GDM1 (cell line): ENCODE results near the gene CDH4.

ENCODE experiments used
- DNase-seq: peaks from one replicate; lab custom pipeline; 2025; lab: John Stamatoyannopoulos, UW

Gene CDH4

DNA sequence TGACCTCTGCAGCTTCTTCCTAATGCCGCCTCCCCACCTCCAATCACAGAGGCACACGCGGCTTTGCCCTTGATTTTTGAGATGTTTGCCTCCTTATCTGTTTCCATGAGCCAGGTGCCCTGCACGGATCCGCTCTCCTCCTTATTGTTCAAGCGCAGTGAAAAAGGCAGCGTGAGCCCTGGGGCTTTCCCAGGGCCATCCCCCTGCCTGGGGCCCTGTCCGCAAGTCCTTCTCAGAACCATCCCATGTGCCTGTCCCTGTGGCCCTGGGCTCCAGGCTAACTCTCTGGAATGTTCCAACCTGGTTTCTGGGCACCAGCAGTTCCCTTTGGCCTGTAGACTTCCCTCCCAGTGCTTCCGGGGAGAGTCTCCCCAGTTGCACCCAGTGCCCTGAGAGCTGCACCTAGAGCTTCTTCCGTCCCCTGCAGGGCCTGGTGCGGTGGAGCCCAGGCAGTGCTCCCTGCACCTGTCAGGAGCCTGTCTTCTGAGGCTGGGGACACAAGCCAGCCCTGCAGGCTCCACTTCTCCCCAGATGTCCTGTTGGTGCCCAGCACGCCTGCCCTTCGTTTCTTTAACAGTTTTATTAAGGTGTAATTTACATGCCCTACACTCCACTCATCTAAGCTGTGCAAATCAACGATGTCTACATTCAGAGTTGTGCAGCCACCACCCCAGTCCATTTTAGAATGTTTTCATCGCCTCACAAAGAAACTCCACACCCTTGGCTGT, 330.3 kb downstream of the CDH4 start:
- DNase-seq, result no peak

DNA sequence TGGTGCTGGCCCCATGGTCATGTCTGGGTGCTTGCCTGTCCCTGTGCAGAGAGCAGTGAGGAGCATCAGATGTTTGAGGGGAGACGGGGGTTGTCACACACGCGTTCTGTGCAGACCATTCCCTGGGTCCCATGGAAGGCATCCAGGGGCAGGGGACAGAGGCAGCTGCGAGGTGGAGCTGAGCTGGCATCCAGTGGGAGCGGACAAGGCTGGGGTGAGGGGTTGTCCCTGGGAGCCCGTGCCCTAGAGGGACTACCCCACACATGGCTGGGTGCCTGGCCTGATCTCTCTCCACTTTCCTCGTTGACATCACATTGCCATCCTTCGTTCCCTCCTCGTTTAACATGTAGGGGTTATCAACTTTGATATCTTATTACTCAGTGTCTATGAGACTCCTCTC, 331.3 kb downstream of the CDH4 start:
- no peak for DNase-seq

DNA sequence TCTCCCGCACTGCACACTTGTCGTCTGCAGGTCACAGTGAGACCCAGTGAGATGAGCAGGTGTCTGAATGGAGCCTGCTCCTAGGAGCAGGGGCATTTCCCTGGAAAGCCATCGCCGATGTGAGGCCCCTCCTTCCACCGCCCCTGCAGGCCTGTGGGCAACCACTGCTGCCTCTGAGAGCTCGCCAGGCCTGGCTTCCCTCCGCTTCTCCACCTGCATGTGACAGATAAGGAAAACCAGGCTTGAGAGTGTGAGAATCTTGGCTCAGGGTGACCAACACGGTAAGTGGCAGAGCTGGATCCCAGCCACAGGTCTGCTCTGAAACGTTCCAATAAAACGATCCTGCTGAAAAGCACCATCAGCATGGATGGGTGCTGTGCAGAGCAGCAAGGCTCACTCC, 332.8 kb downstream of the CDH4 start:
- DNase-seq, result no peak

DNA sequence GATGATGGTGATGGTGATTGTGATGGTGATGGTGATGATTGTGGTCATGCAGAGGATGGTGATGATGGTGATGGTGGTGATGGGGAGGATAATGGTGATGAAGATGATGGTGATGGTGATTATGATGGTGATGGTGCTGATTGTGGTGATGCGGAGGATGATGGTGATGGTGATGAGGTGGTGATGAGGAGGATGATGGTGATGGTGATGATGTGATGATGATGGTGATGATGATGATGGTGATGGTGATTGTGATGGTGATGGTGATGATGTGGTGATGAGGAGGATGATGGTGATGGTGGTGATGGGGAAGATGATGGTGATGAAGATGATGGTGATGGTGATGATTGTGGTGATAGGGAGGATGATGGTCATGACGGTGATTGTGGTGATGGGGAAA, 333.7 kb downstream of the CDH4 start:
- no peak for DNase-seq

DNA sequence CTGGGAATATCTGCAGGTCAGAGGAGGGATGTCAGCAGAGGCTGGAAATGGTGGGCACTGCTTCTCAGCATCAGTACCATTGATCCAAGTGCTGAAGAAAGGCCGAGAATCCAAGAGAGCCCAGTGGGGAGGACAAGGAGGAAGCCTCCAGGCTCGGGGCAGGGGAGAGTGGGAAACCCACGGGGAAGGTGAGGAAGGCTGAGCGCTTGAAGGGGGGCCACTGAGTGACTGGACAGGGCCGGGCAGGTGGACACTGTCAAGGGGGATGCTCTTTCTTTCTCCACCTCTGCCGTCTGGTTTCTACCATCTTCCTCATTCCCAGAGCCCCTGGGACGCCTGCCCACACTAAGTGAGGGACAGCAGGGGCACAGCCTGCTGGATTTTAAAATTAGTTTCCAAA, 335.0 kb downstream of the CDH4 start:
- DNase-seq, result no peak

DNA sequence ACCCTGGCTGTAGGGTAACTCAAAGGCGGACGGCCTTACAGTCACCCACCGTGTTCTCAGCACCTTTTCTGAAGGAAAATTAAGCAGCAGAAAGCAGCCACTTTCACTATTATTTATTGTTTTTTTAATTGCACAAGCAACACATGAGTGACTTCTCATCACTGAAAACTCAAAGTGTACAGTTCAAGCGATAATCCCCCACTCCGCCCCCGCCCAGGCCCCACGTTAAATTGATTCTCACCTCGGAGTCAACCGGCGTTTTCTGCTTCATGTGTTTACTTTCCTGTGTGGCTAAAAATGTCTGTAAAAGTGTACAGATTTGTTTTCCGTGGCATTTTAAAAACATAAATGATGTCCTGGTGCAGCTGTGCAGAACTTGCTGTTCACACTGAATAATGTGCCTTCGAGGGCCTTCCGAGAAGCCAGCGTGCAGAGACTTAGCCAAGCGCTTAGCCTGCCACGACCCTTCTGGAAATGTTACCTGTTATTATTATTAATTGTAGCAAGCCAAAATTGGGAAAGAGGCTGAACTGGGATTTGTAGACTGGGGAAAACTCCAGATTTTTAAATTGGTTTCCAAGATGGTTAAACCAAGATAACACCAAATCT, 335.7 kb downstream of the CDH4 start:
- no peak for DNase-seq

DNA sequence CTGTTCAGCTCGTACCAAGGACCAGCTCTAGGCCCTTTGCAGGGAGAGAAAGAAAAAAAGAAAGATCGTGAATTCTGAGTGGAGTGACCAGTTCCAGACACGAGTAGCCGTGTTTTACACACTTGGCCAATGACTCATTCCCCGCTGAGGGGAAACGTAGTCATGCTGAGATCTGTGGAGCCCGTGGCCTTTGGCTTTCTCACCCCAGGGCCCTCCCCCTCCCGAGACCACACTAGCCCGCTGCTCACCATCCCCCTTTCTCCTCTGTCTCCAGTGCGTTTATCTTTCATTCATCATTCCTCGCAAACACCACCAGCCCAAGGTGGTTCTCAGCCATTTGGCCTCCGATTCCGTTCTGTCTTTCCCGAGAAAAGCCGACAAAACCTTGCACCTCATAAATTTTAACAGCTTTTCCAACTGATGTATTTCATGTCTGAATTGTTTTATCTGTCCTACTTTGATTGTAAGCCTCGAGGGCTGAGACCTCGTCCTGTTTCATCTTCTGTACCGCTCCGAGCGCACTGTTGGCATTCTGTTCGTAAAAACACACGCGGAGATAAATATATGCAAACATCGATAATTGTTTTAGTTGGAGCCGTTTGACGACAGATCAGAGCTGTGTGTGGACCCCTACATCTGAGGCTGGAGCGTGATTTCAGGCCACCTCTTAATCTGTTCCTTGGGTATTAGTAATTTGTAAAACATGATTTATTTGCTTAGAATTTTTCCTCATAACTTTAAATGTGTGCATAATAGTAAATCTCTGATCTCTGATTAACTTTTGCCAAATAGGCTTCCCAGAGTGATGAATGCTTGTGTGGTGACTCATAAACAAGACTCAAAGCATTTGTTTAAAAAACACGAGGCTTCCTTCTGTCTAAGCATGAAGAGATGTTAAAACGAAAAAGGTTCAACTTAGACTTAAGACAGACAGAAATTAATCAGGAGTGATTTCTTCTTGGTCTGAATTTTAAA, 336.6 kb downstream of the CDH4 start:
- DNase-seq, result no peak

DNA sequence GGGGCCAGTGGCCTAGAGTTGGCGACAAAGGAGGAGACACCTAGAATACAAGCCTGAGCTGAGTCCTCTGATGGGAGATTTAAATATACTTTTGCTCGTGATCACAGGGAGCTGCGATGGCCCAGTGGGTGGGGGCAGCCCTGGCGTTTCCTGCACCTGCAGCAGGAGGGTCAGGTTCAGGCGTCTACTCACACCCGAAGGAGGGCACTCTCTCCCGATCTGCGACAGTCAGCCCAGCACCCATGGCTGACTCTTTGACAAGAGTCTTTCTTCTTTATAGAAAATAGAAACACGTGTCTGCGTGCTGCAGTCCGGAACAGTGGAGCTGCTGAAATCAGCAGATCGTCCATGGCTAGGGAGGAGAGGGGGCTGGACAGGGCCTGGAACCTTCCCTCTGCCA, 338.2 kb downstream of the CDH4 start:
- no peak for DNase-seq

DNA sequence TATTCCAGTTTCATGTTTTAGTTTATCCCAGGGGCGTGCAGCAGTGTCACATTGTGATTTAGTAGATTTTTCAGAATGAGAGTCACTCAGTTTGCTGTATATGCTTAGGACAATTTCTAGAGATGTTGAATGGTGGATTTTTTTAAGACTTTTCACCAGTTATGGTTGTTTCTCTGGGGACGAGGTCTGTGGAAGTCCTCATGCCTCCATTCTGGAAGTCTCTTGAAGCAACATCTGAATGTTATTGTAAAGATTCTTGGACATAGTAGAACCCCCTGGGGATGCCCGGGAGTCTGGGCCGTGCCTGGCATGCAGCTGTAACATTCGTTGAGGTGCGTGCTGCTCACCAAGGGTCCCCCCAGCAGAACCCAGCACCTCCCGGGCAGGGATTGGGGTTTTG, 341.5 kb downstream of the CDH4 start:
- DNase-seq, result no peak

DNA sequence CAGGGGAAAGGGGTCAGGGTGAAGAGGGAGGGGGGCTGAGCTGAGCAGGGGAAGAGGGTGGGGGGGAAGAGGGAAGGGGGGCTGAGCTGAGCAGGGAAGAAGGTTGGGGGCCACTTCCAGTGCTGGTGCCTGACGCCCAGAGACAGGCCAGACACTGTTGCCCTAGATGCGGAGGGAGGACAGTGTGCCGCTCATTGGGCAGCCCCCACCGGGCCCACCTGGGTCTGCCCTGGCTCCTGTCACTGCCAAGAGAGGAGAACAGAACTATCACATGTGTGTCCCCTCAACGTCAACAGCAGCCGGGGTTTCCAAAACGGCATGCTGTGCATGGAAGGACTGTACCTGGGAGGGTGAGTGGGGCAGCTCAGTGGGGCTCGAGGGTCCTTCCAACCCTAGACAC, 342.1 kb downstream of the CDH4 start:
- no peak for DNase-seq

DNA sequence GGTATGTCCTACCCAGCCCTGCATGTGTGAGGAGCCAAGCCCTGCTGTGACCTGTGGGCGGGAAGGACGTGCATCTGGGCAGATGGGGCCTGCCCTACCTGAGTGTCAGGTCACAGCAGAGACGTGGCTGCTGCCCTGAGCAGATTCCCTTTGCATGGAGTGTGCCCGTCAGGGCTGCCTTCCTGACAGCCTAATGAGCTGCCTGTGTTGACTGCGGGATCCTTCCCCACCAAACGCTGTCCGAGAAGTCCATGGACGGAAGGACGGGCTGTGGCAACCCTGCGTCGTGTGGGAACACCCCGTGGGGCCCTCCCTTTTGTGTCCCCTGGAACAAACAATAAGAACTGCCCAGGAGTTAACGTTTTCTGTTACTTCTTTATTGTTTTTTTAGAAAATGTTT, 343.2 kb downstream of the CDH4 start:
- no peak for DNase-seq

DNA sequence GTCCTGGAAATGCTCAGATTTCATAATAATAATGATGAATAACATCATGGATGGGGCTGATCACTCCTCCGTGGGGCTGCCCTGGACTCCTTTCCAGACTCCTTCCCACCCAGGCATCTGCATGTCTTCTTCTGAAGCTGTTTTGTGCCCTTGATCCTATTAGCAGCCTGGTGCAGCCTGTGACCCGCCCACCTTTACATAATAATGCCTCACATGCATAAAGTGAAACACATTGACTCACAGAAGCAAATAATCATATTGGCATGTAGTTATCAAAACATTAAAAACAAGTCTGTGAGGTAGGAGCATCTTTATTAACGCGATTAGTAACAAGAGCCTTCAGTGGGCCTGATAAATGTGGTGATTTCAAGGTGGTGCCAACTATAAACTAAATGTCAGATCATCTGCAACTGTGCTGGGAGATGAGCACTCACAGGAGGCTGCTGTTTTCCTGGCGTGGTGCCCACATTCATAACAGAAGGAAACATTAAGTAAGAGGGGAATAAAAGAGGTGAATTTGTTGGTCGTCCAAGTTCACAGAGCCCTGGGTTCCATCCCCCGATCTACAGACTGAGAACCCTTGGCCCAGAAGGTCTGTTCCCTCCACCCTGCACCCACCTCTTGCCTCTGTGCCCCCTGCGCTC, 344.7 kb downstream of the CDH4 start:
- DNase-seq, result no peak

DNA sequence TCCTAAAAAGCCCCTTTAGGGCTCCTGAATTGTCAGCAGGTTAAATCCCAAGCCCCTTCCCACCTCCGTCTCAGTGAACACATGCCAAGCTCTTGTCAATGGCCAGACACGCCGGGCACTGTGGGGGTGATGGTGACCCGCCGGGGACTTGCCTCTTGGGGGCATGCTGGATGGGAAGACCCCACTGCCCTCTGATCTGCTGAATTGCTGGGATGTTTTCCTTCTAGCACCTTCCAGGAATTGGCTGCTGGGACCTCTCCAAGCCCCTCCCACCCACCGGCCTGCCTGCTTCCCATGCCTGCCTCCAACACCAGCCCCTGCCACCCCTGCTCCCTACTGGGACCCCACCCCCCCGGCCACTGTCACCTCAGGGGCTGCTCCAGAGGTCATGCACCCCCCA, 345.9 kb downstream of the CDH4 start:
- no peak for DNase-seq

DNA sequence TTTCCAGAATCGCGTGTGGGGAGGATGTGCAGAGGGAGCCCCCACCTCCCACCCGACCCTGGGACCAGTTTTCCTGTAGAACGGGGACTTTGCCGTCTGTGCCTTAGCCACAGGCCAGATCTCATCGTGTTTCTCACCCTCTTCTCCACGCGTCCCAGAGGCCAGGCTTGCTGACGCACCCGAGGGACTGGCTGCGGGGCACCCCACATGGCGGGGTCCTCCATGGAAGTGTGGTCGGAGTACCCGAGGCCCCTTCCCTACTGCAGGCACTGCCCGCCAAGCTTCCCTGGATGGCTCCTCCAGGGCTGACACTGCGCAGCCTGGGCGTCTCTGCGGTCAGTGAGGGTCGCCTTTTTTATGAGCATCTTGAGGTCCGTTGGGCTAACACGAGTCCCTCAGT, 346.5 kb downstream of the CDH4 start:
- no peak for DNase-seq

DNA sequence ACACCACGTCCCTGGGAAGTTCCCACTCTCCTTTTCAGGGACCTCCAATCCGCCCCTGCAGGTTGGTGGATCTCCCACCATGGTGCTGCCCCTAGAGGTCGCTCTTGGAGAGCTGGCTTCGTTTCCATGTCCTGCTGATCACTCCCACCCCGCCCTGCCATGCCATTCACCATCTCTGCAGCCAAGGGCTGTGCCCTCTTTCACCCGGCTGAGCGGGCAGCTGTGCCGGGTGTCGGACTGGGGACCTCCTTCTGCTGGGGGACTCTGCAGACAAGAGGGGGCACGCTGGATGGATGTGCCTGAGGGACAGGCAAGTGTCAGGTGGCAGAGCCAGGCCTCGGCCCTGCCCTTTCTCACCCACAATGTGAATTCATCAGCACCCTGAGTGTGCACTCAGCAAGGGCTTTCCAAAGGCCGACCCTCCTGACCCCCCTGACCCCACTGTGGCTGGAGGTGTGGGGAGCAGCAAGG, 347.0 kb downstream of the CDH4 start:
- DNase-seq, result no peak

DNA sequence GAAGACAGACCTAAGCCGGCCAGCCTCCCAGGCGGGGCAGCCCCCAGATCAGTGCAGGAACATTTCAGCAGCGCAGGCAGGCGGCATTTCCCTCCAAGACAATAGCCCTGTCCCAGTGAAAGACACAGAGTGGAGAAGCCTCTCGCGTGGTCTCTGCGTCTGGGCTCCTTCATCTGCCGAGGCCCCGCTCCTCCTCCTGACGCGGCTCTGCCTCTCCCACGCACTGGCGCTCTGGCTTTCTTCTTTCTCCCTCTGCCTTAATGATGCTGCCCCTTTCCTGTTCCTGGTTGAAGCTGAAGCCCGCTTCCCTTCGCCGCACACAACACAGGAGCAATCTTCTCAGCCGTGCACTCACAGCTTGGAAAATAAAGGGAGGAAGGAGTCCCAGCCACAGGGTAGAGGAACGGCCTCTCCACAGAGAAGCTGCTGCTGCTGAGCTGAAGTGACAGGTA, 347.5 kb downstream of the CDH4 start:
- DNase-seq, result no peak

DNA sequence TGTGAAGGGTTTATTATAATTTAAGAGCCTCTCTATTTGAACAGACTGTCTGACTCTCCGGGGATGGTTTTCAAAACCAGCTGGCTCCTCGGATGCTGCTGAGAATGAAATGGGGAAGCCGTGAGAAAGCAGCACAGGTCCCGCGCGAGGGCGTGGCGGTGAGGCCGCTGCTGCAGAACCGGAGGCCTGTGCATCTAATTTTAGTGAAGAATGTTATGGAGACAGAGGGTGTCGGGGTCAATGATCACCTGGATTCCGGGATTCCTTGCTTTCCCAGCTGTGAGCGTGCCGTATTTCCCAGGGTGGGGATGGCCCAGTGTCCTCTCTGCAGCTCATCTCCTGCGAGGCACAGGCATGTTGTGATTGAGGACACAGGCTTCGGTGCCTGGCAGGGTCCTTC, 348.0 kb downstream of the CDH4 start:
- DNase-seq, result no peak

DNA sequence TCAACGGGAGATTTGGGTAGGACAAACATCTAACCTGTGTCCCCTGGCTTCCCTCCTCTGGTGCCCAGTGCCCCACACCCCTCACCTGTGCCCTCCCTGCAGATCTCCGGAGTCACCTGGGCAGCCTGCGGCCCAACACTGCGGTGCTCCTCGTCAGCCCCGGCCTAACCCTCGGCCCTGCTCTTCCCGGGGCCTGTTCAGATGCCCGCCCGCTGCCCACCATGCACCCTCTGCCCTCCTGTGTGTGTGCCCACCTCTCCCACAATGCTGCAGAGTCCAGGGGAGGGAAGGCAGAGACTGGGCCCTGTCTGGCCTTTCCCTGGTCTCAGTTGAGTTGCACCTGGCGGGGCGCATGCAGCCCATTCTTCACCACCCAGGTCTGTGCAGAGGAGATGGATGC, 349.3 kb downstream of the CDH4 start:
- DNase-seq, result no peak

DNA sequence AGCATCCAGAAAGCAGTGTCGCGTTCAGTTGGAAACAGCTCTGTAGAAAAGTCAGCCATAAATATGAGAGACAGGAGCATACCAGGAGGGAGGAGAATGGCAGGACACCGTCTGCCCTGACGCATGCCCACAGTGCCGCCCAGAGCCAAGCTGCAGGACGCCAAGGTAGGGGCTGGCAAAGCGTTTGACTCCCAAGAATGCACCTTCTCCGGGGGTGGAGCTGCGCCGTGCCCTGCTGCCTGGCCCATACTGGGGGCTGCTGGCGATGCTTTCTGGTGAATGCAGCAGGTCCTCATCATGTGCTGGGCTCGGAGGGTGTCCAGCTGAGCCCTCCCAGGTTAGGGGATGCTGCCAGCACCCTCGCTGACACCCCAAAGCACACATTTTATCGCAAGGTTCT, 349.8 kb downstream of the CDH4 start:
- no peak for DNase-seq

DNA sequence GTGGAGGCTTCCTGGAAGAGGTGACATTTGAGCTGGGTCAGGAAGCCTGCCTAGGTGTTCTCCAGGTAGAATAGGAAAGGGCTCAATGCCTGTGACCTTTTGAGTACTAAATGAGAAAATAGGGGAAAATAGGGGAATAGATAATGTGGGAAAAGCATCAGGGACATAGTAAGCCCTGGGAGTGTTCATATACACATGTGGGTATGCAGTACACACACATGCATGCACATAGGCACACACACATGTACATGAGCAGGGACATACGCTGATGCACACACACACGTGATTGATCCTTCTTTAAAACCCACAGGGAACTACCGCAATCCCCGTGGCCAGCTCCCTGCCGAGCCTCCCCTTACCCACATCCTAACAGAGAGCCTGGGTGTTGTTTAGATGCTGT, 351.7 kb downstream of the CDH4 start:
- DNase-seq, result no peak

DNA sequence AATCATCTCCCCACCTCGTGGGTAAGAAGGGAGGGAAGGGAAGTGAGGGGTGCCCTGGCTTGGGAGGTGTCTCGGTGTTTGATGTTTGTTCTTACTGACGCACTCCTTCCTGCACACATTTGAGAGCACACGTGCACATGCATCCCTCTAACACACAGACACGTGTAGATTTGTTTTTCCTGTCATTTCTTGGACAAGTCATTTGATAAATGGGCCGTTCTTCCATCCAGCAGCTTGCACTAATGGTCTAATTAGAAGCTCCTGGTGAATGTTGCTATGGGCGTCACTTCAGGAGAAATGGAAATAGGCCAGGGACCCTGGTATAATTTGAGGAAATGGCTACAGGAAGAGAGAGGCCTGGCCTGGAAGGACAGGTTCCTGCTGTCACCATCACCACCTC, 352.5 kb downstream of the CDH4 start:
- DNase-seq, result no peak

DNA sequence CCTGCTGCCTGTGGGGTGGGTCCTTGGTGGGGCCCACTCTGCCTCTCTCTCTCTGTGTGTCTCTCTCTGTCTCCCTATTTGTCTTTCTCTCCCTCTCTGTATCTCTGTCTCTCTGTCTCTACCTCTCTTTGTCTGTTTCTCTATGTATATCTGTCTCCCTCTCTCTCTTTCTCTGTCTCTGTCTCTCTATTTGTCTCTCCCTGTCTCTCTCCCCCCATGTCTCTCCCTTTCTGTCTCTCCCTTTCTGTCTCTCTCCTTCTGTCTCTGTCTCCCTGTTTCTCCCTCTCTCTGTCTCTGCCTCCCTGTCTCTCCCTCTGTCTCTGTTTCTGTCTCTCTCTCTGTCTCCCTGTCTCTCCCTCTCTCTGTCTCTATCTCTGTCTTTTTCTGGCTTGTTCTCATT, 353.2 kb downstream of the CDH4 start:
- no peak for DNase-seq
